PC-3 (cell line): ENCODE measurements around the gene POU2AF3.

Source experiments
- EZH2 ChIP-seq: fragments of 300-600 bp; sonication (generic); IDR thresholded peaks from one replicate; pipeline ENCODE4 v1.6.1; 2017; ENCODE audit warnings: antibody characterized with exemption, mild to moderate bottlenecking, low read length; ENCODE audit not compliant: unreplicated experiment
- TF ChIP-seq, protein P1 (sequence below): fragments of 300-600 bp; sonication (generic); conservative IDR thresholded peaks from 2 replicates; pipeline ENCODE4 v1.5.1; 2017; ENCODE audit warnings: antibody characterized with exemption, low read depth, mild to moderate bottlenecking, low read length

DNA sequence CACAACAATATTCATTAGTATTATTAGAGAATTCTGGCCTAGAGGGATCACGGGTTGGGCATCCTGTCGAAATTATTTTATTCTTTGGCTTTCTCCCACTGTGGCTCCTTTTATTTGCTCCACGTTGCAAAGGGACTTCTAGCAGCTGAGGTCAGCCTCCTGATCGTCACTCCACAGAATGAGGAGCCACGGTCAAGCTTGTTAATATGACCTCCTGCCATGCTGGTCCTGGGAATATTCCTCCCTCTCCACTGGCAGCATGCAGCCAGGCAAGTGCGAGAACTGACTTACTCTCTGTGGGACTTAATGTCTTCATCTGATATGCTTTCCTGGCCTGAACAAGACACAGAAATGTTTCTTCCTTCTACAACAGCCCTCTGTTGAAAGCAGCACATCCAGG is 20.9 kb downstream of the POU2AF3 start:
- TF ChIP-seq, protein P1, sequence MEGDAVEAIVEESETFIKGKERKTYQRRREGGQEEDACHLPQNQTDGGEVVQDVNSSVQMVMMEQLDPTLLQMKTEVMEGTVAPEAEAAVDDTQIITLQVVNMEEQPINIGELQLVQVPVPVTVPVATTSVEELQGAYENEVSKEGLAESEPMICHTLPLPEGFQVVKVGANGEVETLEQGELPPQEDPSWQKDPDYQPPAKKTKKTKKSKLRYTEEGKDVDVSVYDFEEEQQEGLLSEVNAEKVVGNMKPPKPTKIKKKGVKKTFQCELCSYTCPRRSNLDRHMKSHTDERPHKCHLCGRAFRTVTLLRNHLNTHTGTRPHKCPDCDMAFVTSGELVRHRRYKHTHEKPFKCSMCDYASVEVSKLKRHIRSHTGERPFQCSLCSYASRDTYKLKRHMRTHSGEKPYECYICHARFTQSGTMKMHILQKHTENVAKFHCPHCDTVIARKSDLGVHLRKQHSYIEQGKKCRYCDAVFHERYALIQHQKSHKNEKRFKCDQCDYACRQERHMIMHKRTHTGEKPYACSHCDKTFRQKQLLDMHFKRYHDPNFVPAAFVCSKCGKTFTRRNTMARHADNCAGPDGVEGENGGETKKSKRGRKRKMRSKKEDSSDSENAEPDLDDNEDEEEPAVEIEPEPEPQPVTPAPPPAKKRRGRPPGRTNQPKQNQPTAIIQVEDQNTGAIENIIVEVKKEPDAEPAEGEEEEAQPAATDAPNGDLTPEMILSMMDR: no peak
- no peak for TF ChIP-seq EZH2
